ENCODE measurements around the gene NCAPD2. TPM values are rescaled to one million over a fixed set of nuclear protein-coding genes. Genes with fewer than 3 reads are reported as not detected.

The NCAPD2 gene
- total RNA-seq, 1 experiment from 2014 or later, result 266 TPM

DNA sequence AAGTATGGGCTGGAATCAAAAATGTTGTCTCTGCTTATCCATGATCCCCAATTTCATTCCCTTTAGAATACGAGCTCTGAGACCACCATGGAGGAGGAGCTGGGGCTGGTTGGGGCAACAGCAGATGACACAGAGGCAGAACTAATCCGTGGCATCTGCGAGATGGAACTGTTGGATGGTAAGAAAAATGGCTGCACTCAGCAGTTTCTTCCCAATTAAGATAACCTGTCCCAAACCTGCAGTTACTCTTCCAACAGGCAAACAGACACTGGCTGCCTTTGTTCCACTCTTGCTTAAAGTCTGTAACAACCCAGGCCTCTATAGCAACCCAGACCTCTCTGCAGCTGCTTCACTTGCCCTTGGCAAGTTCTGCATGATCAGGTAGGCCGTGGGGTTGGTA lies 33.8 kb downstream of the NCAPD2 start:
- peaks cover 49% of the 10 kb centered on the region for H3K4me1 ChIP-seq (replicated peaks; ENCODE audit: insufficient read depth)
- H3K4me2 ChIP-seq, result no peak overlapping the region
- DNase-seq, result no peak
- H4K20me1 ChIP-seq (ENCODE audit: insufficient read depth), result no peaks in the 10 kb centered on the region
- no TSS peak for BruUV-seq (replicated peaks)
- peaks cover 30% of the 10 kb centered on the region; the same call in 1 of the 2 replicates for H3K79me2 ChIP-seq (ENCODE audit: low read depth)
- POLR2A ChIA-PET (ENCODE audit: unreplicated experiment), result interaction anchor here (0.6 kb wide), 1 partner anchor 15 kb away, joined by 5 read pairs; no protein-coding TSS in a partner anchor
- no peak overlapping the region for H2AFZ ChIP-seq
- no peaks in the 10 kb centered on the region for H3K27me3 ChIP-seq (ENCODE audit: insufficient read depth, low read depth)
- CTCF ChIA-PET, result interaction anchor here (1.5 kb wide), 1 partner anchor 10 kb away, joined by 5 read pairs; no protein-coding TSS in a partner anchor
- intact Hi-C loops (cut with micrococcal nuclease; ENCODE audit: unreplicated experiment), result no loop called here
- H3K27ac ChIP-seq, result no peak overlapping the region
- H3F3A ChIP-seq (ENCODE audit: insufficient read depth, low read depth), result peaks cover 75% of the 10 kb centered on the region
- H3K4me3 ChIP-seq, result no peak overlapping the region
- TF ChIP-seq EZH2 (IDR thresholded peaks at IDR 0.05; ENCODE audit: low read depth), result no peak
- TF ChIP-seq, protein P1, sequence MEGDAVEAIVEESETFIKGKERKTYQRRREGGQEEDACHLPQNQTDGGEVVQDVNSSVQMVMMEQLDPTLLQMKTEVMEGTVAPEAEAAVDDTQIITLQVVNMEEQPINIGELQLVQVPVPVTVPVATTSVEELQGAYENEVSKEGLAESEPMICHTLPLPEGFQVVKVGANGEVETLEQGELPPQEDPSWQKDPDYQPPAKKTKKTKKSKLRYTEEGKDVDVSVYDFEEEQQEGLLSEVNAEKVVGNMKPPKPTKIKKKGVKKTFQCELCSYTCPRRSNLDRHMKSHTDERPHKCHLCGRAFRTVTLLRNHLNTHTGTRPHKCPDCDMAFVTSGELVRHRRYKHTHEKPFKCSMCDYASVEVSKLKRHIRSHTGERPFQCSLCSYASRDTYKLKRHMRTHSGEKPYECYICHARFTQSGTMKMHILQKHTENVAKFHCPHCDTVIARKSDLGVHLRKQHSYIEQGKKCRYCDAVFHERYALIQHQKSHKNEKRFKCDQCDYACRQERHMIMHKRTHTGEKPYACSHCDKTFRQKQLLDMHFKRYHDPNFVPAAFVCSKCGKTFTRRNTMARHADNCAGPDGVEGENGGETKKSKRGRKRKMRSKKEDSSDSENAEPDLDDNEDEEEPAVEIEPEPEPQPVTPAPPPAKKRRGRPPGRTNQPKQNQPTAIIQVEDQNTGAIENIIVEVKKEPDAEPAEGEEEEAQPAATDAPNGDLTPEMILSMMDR (conservative IDR thresholded peaks at IDR 0.05), result no peak
- peaks cover 66% of the 10 kb centered on the region for H3K36me3 ChIP-seq (ENCODE audit: low read depth)
- H3K9me3 ChIP-seq (ENCODE audit: insufficient read depth, low read depth), result no peaks in the 10 kb centered on the region
- H3K9me2 ChIP-seq (ENCODE audit: insufficient read depth), result no peaks in the 10 kb centered on the region

DNA sequence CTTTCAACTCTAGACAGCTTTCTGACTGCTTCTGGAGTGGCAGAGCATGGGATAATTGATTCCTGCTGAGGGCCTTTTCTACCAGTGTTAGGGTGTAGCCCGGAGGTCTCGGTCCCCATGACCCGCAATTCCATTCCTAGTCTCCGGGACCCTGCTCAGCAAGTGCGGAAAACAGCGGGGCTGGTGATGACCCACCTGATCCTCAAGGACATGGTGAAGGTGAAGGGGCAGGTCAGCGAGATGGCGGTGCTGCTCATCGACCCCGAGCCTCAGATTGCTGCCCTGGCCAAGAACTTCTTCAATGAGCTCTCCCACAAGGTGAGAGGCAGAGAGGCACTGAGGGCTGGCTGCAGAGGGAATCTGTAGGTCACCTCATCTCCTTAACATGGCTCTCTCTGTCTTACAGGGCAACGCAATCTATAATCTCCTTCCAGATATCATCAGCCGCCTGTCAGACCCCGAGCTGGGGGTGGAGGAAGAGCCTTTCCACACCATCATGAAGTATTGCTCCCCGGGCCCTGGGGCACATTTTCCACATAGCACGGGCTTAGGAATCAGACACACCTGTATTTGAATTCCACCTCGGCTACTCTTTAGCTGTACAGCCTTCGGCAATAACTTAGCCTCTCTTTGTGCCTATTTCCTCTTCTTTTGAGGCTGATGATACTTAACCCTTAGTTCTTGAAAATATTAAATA lies 34.8 kb downstream of the NCAPD2 start:
- Histone ChIP-seq H3K4me1 (replicated peaks; ENCODE audit: insufficient read depth) (peaks cover 55% of the 10 kb centered on the region), H3K27me3 (ENCODE audit: insufficient read depth, low read depth) (no peaks in the 10 kb centered on the region), H3K27ac (peak overlapping the region; percentile 63), H4K20me1 (ENCODE audit: insufficient read depth) (no peaks in the 10 kb centered on the region), H3K79me2 (ENCODE audit: low read depth) (peaks cover 33% of the 10 kb centered on the region; the same call in 1 of the 2 replicates), H3K9me2 (ENCODE audit: insufficient read depth) (no peaks in the 10 kb centered on the region), H3K9me3 (ENCODE audit: insufficient read depth, low read depth) (no peaks in the 10 kb centered on the region), H3F3A (ENCODE audit: insufficient read depth, low read depth) (peaks cover 84% of the 10 kb centered on the region), H3K4me3 (no peak overlapping the region), H2AFZ (no peak overlapping the region), H3K36me3 (ENCODE audit: low read depth) (peaks cover 56% of the 10 kb centered on the region), H3K4me2 (peak overlapping the region; percentile 52)
- POLR2A ChIA-PET (ENCODE audit: unreplicated experiment), result interaction anchor here (0.8 kb wide), 1 partner anchor 9 kb away, joined by 4 read pairs; no protein-coding TSS in a partner anchor
- BruUV-seq (replicated peaks), result no TSS peak
- CTCF ChIA-PET, result interaction anchor here (1.0 kb wide), 1 partner anchor 9 kb away, joined by 4 read pairs; no protein-coding TSS in a partner anchor
- DNase-seq, result peak; percentile 90 to 94
- no peak for TF ChIP-seq EZH2 (IDR thresholded peaks at IDR 0.05; ENCODE audit: low read depth)
- TF ChIP-seq, protein P1 (conservative IDR thresholded peaks at IDR 0.05), result no peak
- intact Hi-C loops (cut with micrococcal nuclease; ENCODE audit: unreplicated experiment), result no loop called here

DNA sequence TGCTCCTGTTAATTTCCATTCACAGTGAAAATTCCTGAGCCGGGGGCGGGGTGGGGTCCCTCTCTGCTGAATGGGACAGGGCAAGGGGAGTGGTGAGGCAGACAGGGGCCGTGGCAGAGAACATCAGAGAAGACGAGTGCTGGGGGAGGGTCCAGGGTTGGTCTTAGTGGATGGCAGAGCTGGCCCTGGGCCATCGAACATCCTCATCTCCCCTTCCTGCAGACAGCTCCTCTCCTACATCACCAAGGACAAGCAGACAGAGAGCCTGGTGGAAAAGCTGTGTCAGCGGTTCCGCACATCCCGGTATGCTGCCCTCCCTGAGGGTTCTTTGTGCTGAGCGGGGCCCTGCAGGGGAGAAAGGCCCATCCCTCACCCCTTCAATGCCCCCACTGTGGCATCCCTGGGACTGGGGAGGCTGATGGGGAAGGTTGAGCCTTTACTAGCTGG lies 35.4 kb downstream of the NCAPD2 start:
- ChIA-PET CTCF (interaction anchor here (1.0 kb wide), 1 partner anchor 8 kb away, joined by 4 read pairs; no protein-coding TSS in a partner anchor), POLR2A (ENCODE audit: unreplicated experiment) (interaction anchor here (0.6 to 0.8 kb wide), 2 partner anchors 8 to 60 kb away, joined by 4 read pairs; no protein-coding TSS in a partner anchor)
- Histone ChIP-seq H3K79me2 (ENCODE audit: low read depth) (peaks cover 33% of the 10 kb centered on the region; the same call in 1 of the 2 replicates), H3K9me3 (ENCODE audit: insufficient read depth, low read depth) (no peaks in the 10 kb centered on the region), H3K4me2 (peak overlapping the region; percentile 52), H3K4me1 (replicated peaks; ENCODE audit: insufficient read depth) (peaks cover 55% of the 10 kb centered on the region), H3K36me3 (ENCODE audit: low read depth) (peaks cover 51% of the 10 kb centered on the region), H2AFZ (no peak overlapping the region), H3F3A (ENCODE audit: insufficient read depth, low read depth) (peaks cover 82% of the 10 kb centered on the region), H3K27me3 (ENCODE audit: insufficient read depth, low read depth) (no peaks in the 10 kb centered on the region), H4K20me1 (ENCODE audit: insufficient read depth) (no peaks in the 10 kb centered on the region), H3K27ac (peak overlapping the region; percentile 63), H3K9me2 (ENCODE audit: insufficient read depth) (no peaks in the 10 kb centered on the region), H3K4me3 (no peak overlapping the region)
- BruUV-seq (replicated peaks), result no TSS peak
- DNase-seq, result peak in 1 of 2 experiments; percentile 20
- intact Hi-C loops (cut with micrococcal nuclease; ENCODE audit: unreplicated experiment), result no loop called here
- TF ChIP-seq, protein P1 (conservative IDR thresholded peaks at IDR 0.05), result no peak
- no peak for TF ChIP-seq EZH2 (IDR thresholded peaks at IDR 0.05; ENCODE audit: low read depth)
